Raji (cell line): ENCODE results near the gene XIRP2.

Experiments used
- POLR2A ChIP-seq: IDR thresholded peaks from 2 replicates; pipeline ENCODE4 v1.6.1; 2011; ENCODE audit warnings: low read depth, low read length, control low read depth; ENCODE audit not compliant: insufficient read depth

The XIRP2 gene

GRCh38 chr2:167187049-167187727, 298.9 kb downstream of the XIRP2 start:
- TF ChIP-seq POLR2A = no peak

- TF ChIP-seq POLR2A = no peak
Measured at GRCh38 chr2:167187978-167188967, 300.0 kb downstream of the XIRP2 start.

- TF ChIP-seq POLR2A = no peak
Measured at GRCh38 chr2:167190053-167190452, 301.8 kb downstream of the XIRP2 start.

GRCh38 chr2:167191588-167191987, 303.3 kb downstream of the XIRP2 start:
- no peak for TF ChIP-seq POLR2A

GRCh38 chr2:167192833-167193232, 304.6 kb downstream of the XIRP2 start:
- TF ChIP-seq POLR2A = no peak

- no peak for TF ChIP-seq POLR2A
Measured at GRCh38 chr2:167196461-167197252, 308.4 kb downstream of the XIRP2 start.

- no peak for TF ChIP-seq POLR2A
Measured at GRCh38 chr2:167198009-167198408, 309.7 kb downstream of the XIRP2 start.

- TF ChIP-seq POLR2A = no peak
Measured at GRCh38 chr2:167198576-167198975, 310.3 kb downstream of the XIRP2 start.

GRCh38 chr2:167200019-167200418, 311.7 kb downstream of the XIRP2 start:
- TF ChIP-seq POLR2A = no peak

GRCh38 chr2:167209784-167210183, 321.5 kb downstream of the XIRP2 start:
- TF ChIP-seq POLR2A = no peak

GRCh38 chr2:167212014-167212648, 323.9 kb downstream of the XIRP2 start:
- TF ChIP-seq POLR2A = no peak

- TF ChIP-seq POLR2A = no peak
Measured at GRCh38 chr2:167215595-167215994, 327.3 kb downstream of the XIRP2 start.

- no peak for TF ChIP-seq POLR2A
Measured at GRCh38 chr2:167237478-167237877, 349.2 kb downstream of the XIRP2 start.

- no peak for TF ChIP-seq POLR2A
Measured at GRCh38 chr2:167240671-167241070, 352.4 kb downstream of the XIRP2 start.

GRCh38 chr2:167249197-167249596, 360.9 kb downstream of the XIRP2 start:
- TF ChIP-seq POLR2A = no peak
